HFFc6 (cell line): ENCODE measurements around the gene ACSM2B. TPM values are rescaled to one million over a fixed set of nuclear protein-coding genes. Genes with fewer than 3 reads are reported as not detected.
"Not testable (repeated sequence)": the region's sequence is repeated elsewhere in the genome, so short reads cannot be mapped to it uniquely, and the experiment has no call there.

Experiments
- DNase-seq: peaks from one replicate; pipeline ENCODE4 v3.0.0-alpha.2; 2018
- H3K27ac Mint-ChIP-seq: 2 replicates; pipeline ENCODE4 v1.8.0; 2020; ENCODE audit warnings: mild to moderate bottlenecking, mixed read lengths
- H3K27me3 Mint-ChIP-seq: 2 replicates; pipeline ENCODE4 v1.8.0; 2021; ENCODE audit warnings: mild to moderate bottlenecking, moderate library complexity, mixed read lengths; ENCODE audit not compliant: insufficient read depth
- H3K36me3 Mint-ChIP-seq: 2 replicates; pipeline ENCODE4 v1.8.0; 2021; ENCODE audit warnings: low read depth, mixed read lengths
- H3K4me1 Mint-ChIP-seq: 2 replicates; pipeline ENCODE4 v1.8.0; 2020; ENCODE audit warnings: low read depth, mixed read lengths
- H3K4me3 Mint-ChIP-seq: 2 replicates; pipeline ENCODE4 v1.8.0; 2020; ENCODE audit warnings: mild to moderate bottlenecking, moderate library complexity, mixed read lengths
- H3K9me3 Mint-ChIP-seq: 2 replicates; pipeline ENCODE4 v1.8.0; 2020; ENCODE audit warnings: mild to moderate bottlenecking, mixed read lengths
- total RNA-seq, 6 experiments: library from RNA; stranded (reverse); fragmentation: NEBNext Ultra II Directional; extraction: Animal tissue kit (Norgen Biotek cat#: 25700); gene quantifications; 2 replicates in 1 of 6; 3 replicates in 5 of 6; pipeline ENCODE4 v1.2.3, GENCODE V29; 2021
- TF ChIP-seq, protein P1 (sequence below): fragments of 200-600 bp; sonication (generic); IDR thresholded peaks from 2 replicates; pipeline ENCODE4 v1.5.0; 2021; ENCODE audit warnings: antibody characterized with exemption, mild to moderate bottlenecking

ACSM2B gene
- total RNA-seq, 6 experiments from 2014 or later: not detected

DNA sequence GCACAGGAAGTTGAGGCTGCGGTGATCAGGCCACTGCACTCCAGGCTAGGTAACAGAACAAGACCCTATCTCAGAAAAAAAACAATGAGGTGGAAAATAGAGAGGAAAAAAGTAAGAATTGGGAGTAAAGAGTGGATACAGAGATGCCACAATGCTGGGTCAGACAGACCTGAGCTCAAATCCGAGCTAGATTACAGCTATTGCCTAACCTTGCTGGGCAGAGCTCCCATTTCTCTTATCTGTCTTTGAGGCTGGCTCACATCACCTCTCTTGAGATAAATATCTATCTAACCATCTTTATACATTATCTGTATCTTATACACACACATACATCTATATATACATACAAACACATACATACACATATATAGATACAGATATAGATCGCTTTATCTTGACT, 59.0 kb downstream of the ACSM2B start:
- no peak for DNase-seq
- no peaks in the 10 kb centered on the region for H3K36me3 Mint-ChIP-seq
- no peaks in the 10 kb centered on the region; the same call in 1 of the 2 replicates for H3K27me3 Mint-ChIP-seq
- no peaks in the 10 kb centered on the region for H3K4me1 Mint-ChIP-seq
- H3K4me3 Mint-ChIP-seq: no peak overlapping the region
- no peak overlapping the region for H3K27ac Mint-ChIP-seq
- TF ChIP-seq, protein P1, sequence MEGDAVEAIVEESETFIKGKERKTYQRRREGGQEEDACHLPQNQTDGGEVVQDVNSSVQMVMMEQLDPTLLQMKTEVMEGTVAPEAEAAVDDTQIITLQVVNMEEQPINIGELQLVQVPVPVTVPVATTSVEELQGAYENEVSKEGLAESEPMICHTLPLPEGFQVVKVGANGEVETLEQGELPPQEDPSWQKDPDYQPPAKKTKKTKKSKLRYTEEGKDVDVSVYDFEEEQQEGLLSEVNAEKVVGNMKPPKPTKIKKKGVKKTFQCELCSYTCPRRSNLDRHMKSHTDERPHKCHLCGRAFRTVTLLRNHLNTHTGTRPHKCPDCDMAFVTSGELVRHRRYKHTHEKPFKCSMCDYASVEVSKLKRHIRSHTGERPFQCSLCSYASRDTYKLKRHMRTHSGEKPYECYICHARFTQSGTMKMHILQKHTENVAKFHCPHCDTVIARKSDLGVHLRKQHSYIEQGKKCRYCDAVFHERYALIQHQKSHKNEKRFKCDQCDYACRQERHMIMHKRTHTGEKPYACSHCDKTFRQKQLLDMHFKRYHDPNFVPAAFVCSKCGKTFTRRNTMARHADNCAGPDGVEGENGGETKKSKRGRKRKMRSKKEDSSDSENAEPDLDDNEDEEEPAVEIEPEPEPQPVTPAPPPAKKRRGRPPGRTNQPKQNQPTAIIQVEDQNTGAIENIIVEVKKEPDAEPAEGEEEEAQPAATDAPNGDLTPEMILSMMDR: no peak
- H3K9me3 Mint-ChIP-seq: peaks cover 46% of the 10 kb centered on the region

GRCh38 chr16:20515688-20516090, 60.5 kb downstream of the ACSM2B start:
- H3K36me3 Mint-ChIP-seq: no peaks in the 10 kb centered on the region
- TF ChIP-seq, protein P1: no peak
- peaks cover 48% of the 10 kb centered on the region for H3K9me3 Mint-ChIP-seq
- DNase-seq: no peak
- H3K4me1 Mint-ChIP-seq: no peaks in the 10 kb centered on the region
- no peaks in the 10 kb centered on the region; the same call in 1 of the 2 replicates for H3K27me3 Mint-ChIP-seq
- no peak overlapping the region for H3K27ac Mint-ChIP-seq
- no peak overlapping the region for H3K4me3 Mint-ChIP-seq

GRCh38 chr16:20510323-20510722, 65.8 kb downstream of the ACSM2B start:
- TF ChIP-seq, protein P1: no peak
- H3K36me3 Mint-ChIP-seq: no peaks in the 10 kb centered on the region
- DNase-seq: no peak
- peaks cover 46% of the 10 kb centered on the region for H3K9me3 Mint-ChIP-seq
- no peaks in the 10 kb centered on the region; the same call in 1 of the 2 replicates for H3K27me3 Mint-ChIP-seq
- H3K4me3 Mint-ChIP-seq: no peak overlapping the region
- no peak overlapping the region for H3K27ac Mint-ChIP-seq
- no peaks in the 10 kb centered on the region for H3K4me1 Mint-ChIP-seq

GRCh38 chr16:20507280-20507679, 68.9 kb downstream of the ACSM2B start:
- no peak overlapping the region for H3K27ac Mint-ChIP-seq
- H3K4me3 Mint-ChIP-seq: no peak overlapping the region
- H3K9me3 Mint-ChIP-seq: peaks cover 32% of the 10 kb centered on the region
- TF ChIP-seq, protein P1: no peak
- no peaks in the 10 kb centered on the region for H3K27me3 Mint-ChIP-seq
- no peaks in the 10 kb centered on the region for H3K4me1 Mint-ChIP-seq
- no peak for DNase-seq
- no peaks in the 10 kb centered on the region for H3K36me3 Mint-ChIP-seq

GRCh38 chr16:20504418-20504817, 71.7 kb downstream of the ACSM2B start:
- Mint-ChIP-seq H3K9me3 (peaks cover 29% of the 10 kb centered on the region), H3K36me3 (no peaks in the 10 kb centered on the region), H3K27me3 (no peaks in the 10 kb centered on the region), H3K4me3 (no peak overlapping the region), H3K4me1 (no peaks in the 10 kb centered on the region), H3K27ac (no peak overlapping the region)
- TF ChIP-seq, protein P1: no peak
- no peak for DNase-seq

DNA sequence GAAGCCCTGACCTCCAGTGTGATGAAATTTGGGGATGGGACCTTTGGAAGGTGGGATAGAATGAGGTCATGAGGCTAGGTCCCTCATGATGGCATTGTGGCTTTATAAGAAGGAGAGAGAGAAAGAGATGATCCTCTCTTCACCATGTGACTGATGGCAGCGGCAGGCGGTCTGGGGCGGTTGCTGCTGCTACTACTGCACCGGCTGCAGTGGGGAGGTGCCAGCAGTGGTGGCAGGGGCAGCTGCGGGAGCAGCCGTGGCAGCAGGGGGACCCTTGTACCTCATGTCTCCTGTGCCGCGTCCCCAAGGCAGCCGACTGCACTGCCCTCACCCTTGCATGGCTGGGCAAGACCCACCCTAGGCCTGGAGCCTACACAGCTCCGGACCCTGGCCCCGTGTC, 84.7 kb downstream of the ACSM2B start:
- not testable (repeated sequence) for H3K36me3 Mint-ChIP-seq, DNase-seq, H3K4me1 Mint-ChIP-seq, H3K27me3 Mint-ChIP-seq, H3K27ac Mint-ChIP-seq, H3K9me3 Mint-ChIP-seq, H3K4me3 Mint-ChIP-seq

DNA sequence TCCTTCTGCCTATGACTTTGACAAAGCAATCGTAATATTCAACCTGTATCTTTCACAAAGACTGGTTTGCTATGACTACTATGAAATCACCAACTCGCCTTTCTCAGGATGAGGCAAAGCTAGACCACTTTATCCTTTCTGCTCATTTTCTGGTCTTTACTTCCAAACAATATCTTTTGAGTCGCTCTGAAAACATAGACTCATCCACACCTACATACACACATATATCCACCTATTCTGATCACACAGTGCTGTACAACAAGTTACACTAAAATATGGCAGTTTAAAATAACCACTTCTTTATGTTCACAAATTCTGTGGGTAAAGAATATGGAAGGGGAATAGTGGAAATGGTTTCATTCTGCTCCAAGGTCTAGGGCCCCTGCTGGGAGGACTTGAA, 85.2 kb downstream of the ACSM2B start:
- not testable (repeated sequence) for H3K27ac Mint-ChIP-seq, H3K4me1 Mint-ChIP-seq, H3K4me3 Mint-ChIP-seq, DNase-seq, H3K9me3 Mint-ChIP-seq, H3K27me3 Mint-ChIP-seq, H3K36me3 Mint-ChIP-seq
